GM13976 (cell line): Measurements from ENCODE around the gene STAT4.

ENCODE experiments used
- DNase-seq: peaks from one replicate; pipeline ENCODE4 v3.0.0; 2012; ENCODE audit warnings: low spot score
- CTCF ChIP-seq: IDR thresholded peaks from 2 replicates; pipeline ENCODE4 v1.5.1; 2012; ENCODE audit warnings: borderline replicate concordance, mild to moderate bottlenecking; ENCODE audit not compliant: insufficient read depth; ENCODE audit errors: extremely low read depth, missing control alignments, control extremely low read depth
- in situ Hi-C: fragments of 300-500 bp; cut with MboI; formaldehyde crosslinking; loops from one replicate; pipeline ENCODE4 v1.12.0; 2022; ENCODE audit warnings: low sequenced_read_pairs, mixed read lengths, inconsistent platforms; ENCODE audit not compliant: unreplicated experiment

The STAT4 gene

GRCh38 chr2:191009541-191010374 is 141.0 kb downstream of the STAT4 start:
- DNase-seq, result no peak
- no peak for TF ChIP-seq CTCF
- in situ Hi-C loops, result no loop called here

GRCh38 chr2:191008286-191008685 is 142.5 kb downstream of the STAT4 start:
- in situ Hi-C loops, result no loop called here
- DNase-seq, result no peak
- no peak for TF ChIP-seq CTCF

GRCh38 chr2:191006997-191007783 is 143.6 kb downstream of the STAT4 start:
- no peak for DNase-seq
- in situ Hi-C loops, result no loop called here
- no peak for TF ChIP-seq CTCF

GRCh38 chr2:191006297-191006696 is 144.5 kb downstream of the STAT4 start:
- DNase-seq, result no peak
- in situ Hi-C loops, result no loop called here
- no peak for TF ChIP-seq CTCF

GRCh38 chr2:191003405-191004309 is 147.1 kb downstream of the STAT4 start:
- in situ Hi-C loops, result no loop called here
- DNase-seq, result no peak
- TF ChIP-seq CTCF, result no peak

GRCh38 chr2:191001624-191002023 is 149.2 kb downstream of the STAT4 start:
- in situ Hi-C loops, result no loop called here
- no peak for DNase-seq
- no peak for TF ChIP-seq CTCF
